AG20443 (cell line): ENCODE results near the gene HIVEP1.

Experiments
- DNase-seq: peaks from one replicate; pipeline ENCODE4 v3.0.0; 2012; ENCODE audit warnings: low spot score, mixed read lengths

HIVEP1 gene

GRCh38 chr6:12189661-12190060 lies 177.5 kb downstream of the HIVEP1 start:
- DNase-seq, result no peak

GRCh38 chr6:12190252-12190651 lies 178.1 kb downstream of the HIVEP1 start:
- no peak for DNase-seq

GRCh38 chr6:12196326-12196936 lies 184.3 kb downstream of the HIVEP1 start:
- DNase-seq, result peak; percentile 35

- no peak for DNase-seq
Observed at GRCh38 chr6:12198851-12199250, 186.7 kb downstream of the HIVEP1 start.

GRCh38 chr6:12200015-12200564 lies 188.0 kb downstream of the HIVEP1 start:
- DNase-seq, result no peak

- no peak for DNase-seq
Observed at GRCh38 chr6:12200761-12201160, 188.6 kb downstream of the HIVEP1 start.

- no peak for DNase-seq
Observed at GRCh38 chr6:12203001-12203400, 190.9 kb downstream of the HIVEP1 start.

- no peak for DNase-seq
Observed at GRCh38 chr6:12208190-12208589, 196.1 kb downstream of the HIVEP1 start.

GRCh38 chr6:12208673-12209072 lies 196.6 kb downstream of the HIVEP1 start:
- DNase-seq, result no peak
